ENCODE results near the gene GRIK1. TPM values are rescaled to one million over a fixed set of nuclear protein-coding genes. Genes with fewer than 3 reads are reported as not detected.

GRIK1 gene
- total RNA-seq, 1 donor: not detected

- H2AFZ ChIP-seq (ENCODE audit: low read length): no peak overlapping the region
- H3K27me3 ChIP-seq (ENCODE audit: insufficient read depth, low read length): no peaks in the 10 kb centered on the region
- H3K79me2 ChIP-seq (ENCODE audit: insufficient read depth, low read length): no peaks in the 10 kb centered on the region
- H3K9me3 ChIP-seq (ENCODE audit: low read depth, low read length): no peaks in the 10 kb centered on the region
- no peak overlapping the region for H3K4me3 ChIP-seq (ENCODE audit: insufficient read depth, low read length)
- no peak overlapping the region for H3K4me2 ChIP-seq (ENCODE audit: insufficient read depth, low read length)
- DNase-seq (ENCODE audit: insufficient read length, low spot score, missing footprints): no peak
- no peaks in the 10 kb centered on the region for H4K20me1 ChIP-seq (ENCODE audit: insufficient read depth, low read length)
- TF ChIP-seq, protein P1, sequence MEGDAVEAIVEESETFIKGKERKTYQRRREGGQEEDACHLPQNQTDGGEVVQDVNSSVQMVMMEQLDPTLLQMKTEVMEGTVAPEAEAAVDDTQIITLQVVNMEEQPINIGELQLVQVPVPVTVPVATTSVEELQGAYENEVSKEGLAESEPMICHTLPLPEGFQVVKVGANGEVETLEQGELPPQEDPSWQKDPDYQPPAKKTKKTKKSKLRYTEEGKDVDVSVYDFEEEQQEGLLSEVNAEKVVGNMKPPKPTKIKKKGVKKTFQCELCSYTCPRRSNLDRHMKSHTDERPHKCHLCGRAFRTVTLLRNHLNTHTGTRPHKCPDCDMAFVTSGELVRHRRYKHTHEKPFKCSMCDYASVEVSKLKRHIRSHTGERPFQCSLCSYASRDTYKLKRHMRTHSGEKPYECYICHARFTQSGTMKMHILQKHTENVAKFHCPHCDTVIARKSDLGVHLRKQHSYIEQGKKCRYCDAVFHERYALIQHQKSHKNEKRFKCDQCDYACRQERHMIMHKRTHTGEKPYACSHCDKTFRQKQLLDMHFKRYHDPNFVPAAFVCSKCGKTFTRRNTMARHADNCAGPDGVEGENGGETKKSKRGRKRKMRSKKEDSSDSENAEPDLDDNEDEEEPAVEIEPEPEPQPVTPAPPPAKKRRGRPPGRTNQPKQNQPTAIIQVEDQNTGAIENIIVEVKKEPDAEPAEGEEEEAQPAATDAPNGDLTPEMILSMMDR (IDR thresholded peaks at IDR 0.05; ENCODE audit: extremely low read depth, low read depth, low read length): peak; percentile 78
- no peaks in the 10 kb centered on the region for H3K36me3 ChIP-seq (ENCODE audit: insufficient read depth, low read length)
- H3K27ac ChIP-seq (ENCODE audit: low read depth, low read length): no peak overlapping the region
- H3K4me1 ChIP-seq (ENCODE audit: insufficient read depth, low read length): no peaks in the 10 kb centered on the region
Measured at GRCh38 chr21:29849735-29850176, 90.0 kb downstream of the GRIK1 start.

DNA sequence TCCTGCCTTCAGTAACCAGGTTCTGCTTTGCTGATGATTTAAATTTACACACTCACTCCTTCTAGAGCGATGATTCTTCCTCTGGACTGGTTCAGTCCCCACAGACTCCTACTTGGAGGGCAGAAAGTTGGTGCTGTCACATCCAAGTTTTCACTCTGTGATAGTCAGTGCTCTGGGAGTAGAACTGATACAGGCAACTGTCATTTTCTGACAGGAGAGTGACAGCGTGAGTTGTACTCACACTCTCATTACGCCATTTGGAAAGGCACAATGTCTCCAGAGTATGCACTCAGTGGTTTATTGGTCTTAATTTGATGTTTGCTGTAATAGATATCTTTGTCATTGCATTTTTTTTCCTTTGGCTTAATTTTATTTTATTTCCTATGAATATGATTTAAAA is 96.0 kb downstream of the GRIK1 start:
- no peak for DNase-seq (ENCODE audit: insufficient read length, low spot score, missing footprints)
- Histone ChIP-seq H3K9me3 (ENCODE audit: low read depth, low read length) (no peaks in the 10 kb centered on the region), H2AFZ (ENCODE audit: low read length) (no peak overlapping the region), H3K4me1 (ENCODE audit: insufficient read depth, low read length) (no peaks in the 10 kb centered on the region), H3K27me3 (ENCODE audit: insufficient read depth, low read length) (no peaks in the 10 kb centered on the region), H3K4me2 (ENCODE audit: insufficient read depth, low read length) (no peak overlapping the region), H3K79me2 (ENCODE audit: insufficient read depth, low read length) (no peaks in the 10 kb centered on the region), H3K27ac (ENCODE audit: low read depth, low read length) (no peak overlapping the region), H3K36me3 (ENCODE audit: insufficient read depth, low read length) (no peaks in the 10 kb centered on the region), H4K20me1 (ENCODE audit: insufficient read depth, low read length) (no peaks in the 10 kb centered on the region), H3K4me3 (ENCODE audit: insufficient read depth, low read length) (no peak overlapping the region)
- TF ChIP-seq, protein P1 (IDR thresholded peaks at IDR 0.05; ENCODE audit: extremely low read depth, low read depth, low read length): no peak

- H3K4me1 ChIP-seq (ENCODE audit: insufficient read depth, low read length): no peaks in the 10 kb centered on the region
- no peak overlapping the region for H2AFZ ChIP-seq (ENCODE audit: low read length)
- H3K27ac ChIP-seq (ENCODE audit: low read depth, low read length): no peak overlapping the region
- no peak for DNase-seq (ENCODE audit: insufficient read length, low spot score, missing footprints)
- H3K9me3 ChIP-seq (ENCODE audit: low read depth, low read length): no peaks in the 10 kb centered on the region
- H3K36me3 ChIP-seq (ENCODE audit: insufficient read depth, low read length): no peaks in the 10 kb centered on the region
- no peaks in the 10 kb centered on the region for H3K79me2 ChIP-seq (ENCODE audit: insufficient read depth, low read length)
- no peak overlapping the region for H3K4me3 ChIP-seq (ENCODE audit: insufficient read depth, low read length)
- H3K4me2 ChIP-seq (ENCODE audit: insufficient read depth, low read length): no peak overlapping the region
- H3K27me3 ChIP-seq (ENCODE audit: insufficient read depth, low read length): no peaks in the 10 kb centered on the region
- TF ChIP-seq, protein P1 (IDR thresholded peaks at IDR 0.05; ENCODE audit: extremely low read depth, low read depth, low read length): no peak
- no peaks in the 10 kb centered on the region for H4K20me1 ChIP-seq (ENCODE audit: insufficient read depth, low read length)
Measured at GRCh38 chr21:29834617-29835016, 105.2 kb downstream of the GRIK1 start.

GRCh38 chr21:29832217-29832616 is 107.6 kb downstream of the GRIK1 start:
- Histone ChIP-seq H2AFZ (ENCODE audit: low read length) (no peak overlapping the region), H3K4me1 (ENCODE audit: insufficient read depth, low read length) (no peaks in the 10 kb centered on the region), H3K9me3 (ENCODE audit: low read depth, low read length) (peaks cover 3% of the 10 kb centered on the region), H3K27me3 (ENCODE audit: insufficient read depth, low read length) (no peaks in the 10 kb centered on the region), H3K79me2 (ENCODE audit: insufficient read depth, low read length) (no peaks in the 10 kb centered on the region), H3K4me2 (ENCODE audit: insufficient read depth, low read length) (no peak overlapping the region), H3K36me3 (ENCODE audit: insufficient read depth, low read length) (no peaks in the 10 kb centered on the region), H3K27ac (ENCODE audit: low read depth, low read length) (no peak overlapping the region), H4K20me1 (ENCODE audit: insufficient read depth, low read length) (no peaks in the 10 kb centered on the region), H3K4me3 (ENCODE audit: insufficient read depth, low read length) (no peak overlapping the region)
- TF ChIP-seq, protein P1 (IDR thresholded peaks at IDR 0.05; ENCODE audit: extremely low read depth, low read depth, low read length): no peak
- no peak for DNase-seq (ENCODE audit: insufficient read length, low spot score, missing footprints)
